ENCODE results near the gene MXD3.
"Not testable (repeated sequence)": the region's sequence is repeated elsewhere in the genome, so short reads cannot be mapped to it uniquely, and the experiment has no call there.

MXD3 gene

GRCh38 chr5:177343777-177344176 lies 32.1 kb upstream of the MXD3 start:
- DNase-seq (ENCODE audit: low read depth in 2 of 2), result no peak

GRCh38 chr5:177343000-177343399 lies 31.3 kb upstream of the MXD3 start:
- DNase-seq (ENCODE audit: low read depth in 2 of 2), result not testable (repeated sequence)

- DNase-seq (ENCODE audit: low read depth in 2 of 2), result no peak
Measured at GRCh38 chr5:177339107-177339638, 27.5 kb upstream of the MXD3 start.

GRCh38 chr5:177338251-177339106 lies 26.8 kb upstream of the MXD3 start:
- no peak for DNase-seq (ENCODE audit: low read depth in 2 of 2)

GRCh38 chr5:177336603-177337494 lies 25.2 kb upstream of the MXD3 start:
- DNase-seq (ENCODE audit: low read depth in 2 of 2), result no peak

- DNase-seq (ENCODE audit: low read depth in 2 of 2), result peak; percentile 30 to 32
Measured at GRCh38 chr5:177336112-177336511, 24.4 kb upstream of the MXD3 start.

GRCh38 chr5:177335701-177336065 lies 24.0 kb upstream of the MXD3 start:
- no peak for DNase-seq (ENCODE audit: low read depth in 2 of 2)

- DNase-seq (ENCODE audit: low read depth in 2 of 2), result no peak
Measured at GRCh38 chr5:177334781-177335700, 23.3 kb upstream of the MXD3 start.

- no peak for DNase-seq (ENCODE audit: low read depth in 2 of 2)
Measured at GRCh38 chr5:177334155-177334551, 22.5 kb upstream of the MXD3 start.

- DNase-seq (ENCODE audit: low read depth in 2 of 2), result no peak
Measured at GRCh38 chr5:177333420-177334154, 21.9 kb upstream of the MXD3 start.

- DNase-seq (ENCODE audit: low read depth in 2 of 2), result no peak
Measured at GRCh38 chr5:177332896-177333260, 21.2 kb upstream of the MXD3 start.

GRCh38 chr5:177332031-177332895 lies 20.6 kb upstream of the MXD3 start:
- DNase-seq (ENCODE audit: low read depth in 2 of 2), result no peak

- no peak for DNase-seq (ENCODE audit: low read depth in 2 of 2)
Measured at GRCh38 chr5:177330991-177331842, 19.5 kb upstream of the MXD3 start.

GRCh38 chr5:177329883-177330282 lies 18.2 kb upstream of the MXD3 start:
- no peak for DNase-seq (ENCODE audit: low read depth in 2 of 2)

- DNase-seq (ENCODE audit: low read depth in 2 of 2), result no peak
Measured at GRCh38 chr5:177328545-177329231, 17.0 kb upstream of the MXD3 start.

- no peak for DNase-seq (ENCODE audit: low read depth in 2 of 2)
Measured at GRCh38 chr5:177327539-177328522, 16.1 kb upstream of the MXD3 start.

GRCh38 chr5:177325868-177326381 lies 14.2 kb upstream of the MXD3 start:
- DNase-seq (ENCODE audit: low read depth in 2 of 2), result no peak
